Lower leg skin (tissue), 3 donors: ENCODE data around the gene FLYWCH1.

Experiments used
- POLR2A ChIP-seq, 2 donors: fragments of 450-650 bp; IDR thresholded peaks; one replicate each; pipeline ENCODE4 v1.6.1; 2016 to 2017; ENCODE audit warnings: antibody characterized with exemption in 2 of 2, mild to moderate bottlenecking in 1 of 2, moderate library complexity in 1 of 2
- TF ChIP-seq, protein P1 (sequence below), 3 donors: fragments of 450-650 bp; IDR thresholded peaks; one replicate each; pipeline ENCODE4 v1.5.1; 2016; ENCODE audit warnings: antibody characterized with exemption in 3 of 3, mild to moderate bottlenecking in 3 of 3, moderate library complexity in 2 of 3

DNA sequence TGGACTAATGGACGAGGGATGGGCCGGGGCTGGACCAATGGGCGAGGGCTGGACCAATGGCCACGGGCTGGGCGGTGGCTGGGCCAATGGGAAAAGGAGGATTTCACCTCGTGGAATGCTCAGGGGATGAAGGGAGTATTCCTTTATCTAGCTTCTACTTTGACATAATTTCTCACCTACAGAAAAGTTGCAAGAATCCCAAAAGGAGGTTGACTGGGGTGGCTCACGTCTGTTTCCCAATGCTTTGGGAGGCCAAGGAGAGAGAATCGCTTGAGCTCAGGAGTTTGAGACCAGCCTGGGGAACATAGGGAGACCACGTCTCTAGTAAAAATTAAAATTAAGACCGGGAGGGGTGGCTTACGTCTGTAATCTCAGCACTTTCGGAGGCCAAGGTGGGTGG is 5.7 kb upstream of the FLYWCH1 start:
- TF ChIP-seq, protein P1, sequence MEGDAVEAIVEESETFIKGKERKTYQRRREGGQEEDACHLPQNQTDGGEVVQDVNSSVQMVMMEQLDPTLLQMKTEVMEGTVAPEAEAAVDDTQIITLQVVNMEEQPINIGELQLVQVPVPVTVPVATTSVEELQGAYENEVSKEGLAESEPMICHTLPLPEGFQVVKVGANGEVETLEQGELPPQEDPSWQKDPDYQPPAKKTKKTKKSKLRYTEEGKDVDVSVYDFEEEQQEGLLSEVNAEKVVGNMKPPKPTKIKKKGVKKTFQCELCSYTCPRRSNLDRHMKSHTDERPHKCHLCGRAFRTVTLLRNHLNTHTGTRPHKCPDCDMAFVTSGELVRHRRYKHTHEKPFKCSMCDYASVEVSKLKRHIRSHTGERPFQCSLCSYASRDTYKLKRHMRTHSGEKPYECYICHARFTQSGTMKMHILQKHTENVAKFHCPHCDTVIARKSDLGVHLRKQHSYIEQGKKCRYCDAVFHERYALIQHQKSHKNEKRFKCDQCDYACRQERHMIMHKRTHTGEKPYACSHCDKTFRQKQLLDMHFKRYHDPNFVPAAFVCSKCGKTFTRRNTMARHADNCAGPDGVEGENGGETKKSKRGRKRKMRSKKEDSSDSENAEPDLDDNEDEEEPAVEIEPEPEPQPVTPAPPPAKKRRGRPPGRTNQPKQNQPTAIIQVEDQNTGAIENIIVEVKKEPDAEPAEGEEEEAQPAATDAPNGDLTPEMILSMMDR (IDR thresholded peaks at IDR 0.05): no peak
- TF ChIP-seq POLR2A (IDR thresholded peaks at IDR 0.05): no peak
